ENCODE measurements around the gene NPVF. TPM values are rescaled to one million over a fixed set of nuclear protein-coding genes. Genes with fewer than 3 reads are reported as not detected.

The NPVF gene
- total RNA-seq, 1 donor from 2014 or later: not detected

- Histone ChIP-seq H3K4me3 (no peak overlapping the region), H3K27me3 (no peaks in the 10 kb centered on the region), H3K36me3 (no peaks in the 10 kb centered on the region), H3K27ac (no peak overlapping the region), H3K4me1 (no peaks in the 10 kb centered on the region), H3K9me3 (no peaks in the 10 kb centered on the region)
- TF ChIP-seq POLR2AphosphoS5 (IDR thresholded peaks at IDR 0.05; ENCODE audit: insufficient read depth in 1 of 2, low read depth in 1 of 2): no peak
- no peak for TF ChIP-seq POLR2A (IDR thresholded peaks at IDR 0.05)
- TF ChIP-seq CTCF (IDR thresholded peaks at IDR 0.05): no peak
- intact Hi-C loops (cut with DNase I): no loop called here
- no peak for DNase-seq (ENCODE audit: extremely low spot score in 2 of 2)
Measured at GRCh38 chr7:25189197-25189596, 39.1 kb downstream of the NPVF start.

GRCh38 chr7:25187932-25188331 lies 40.4 kb downstream of the NPVF start:
- no peak for DNase-seq (ENCODE audit: extremely low spot score in 2 of 2)
- no peaks in the 10 kb centered on the region for H3K4me1 ChIP-seq

GRCh38 chr7:25186436-25186835 lies 41.9 kb downstream of the NPVF start:
- Histone ChIP-seq H3K4me3 (no peak overlapping the region), H3K9me3 (no peaks in the 10 kb centered on the region), H3K27me3 (no peaks in the 10 kb centered on the region), H3K36me3 (no peaks in the 10 kb centered on the region), H3K4me1 (no peaks in the 10 kb centered on the region), H3K27ac (no peak overlapping the region)
- intact Hi-C loops (cut with DNase I): no loop called here
- DNase-seq (ENCODE audit: extremely low spot score in 2 of 2): no peak
- TF ChIP-seq CTCF (IDR thresholded peaks at IDR 0.05): no peak

More at GRCh38 chr7:25187932-25188331, 40.4 kb downstream of the NPVF start:
- no peak overlapping the region for H3K4me3 ChIP-seq
- intact Hi-C loops (cut with DNase I): no loop called here
- H3K36me3 ChIP-seq: no peaks in the 10 kb centered on the region
- H3K9me3 ChIP-seq: no peaks in the 10 kb centered on the region
- TF ChIP-seq POLR2A (IDR thresholded peaks at IDR 0.05): no peak
- no peak for TF ChIP-seq CTCF (IDR thresholded peaks at IDR 0.05)
- no peak for TF ChIP-seq POLR2AphosphoS5 (IDR thresholded peaks at IDR 0.05; ENCODE audit: insufficient read depth in 1 of 2, low read depth in 1 of 2)
- no peak overlapping the region for H3K27ac ChIP-seq
- H3K27me3 ChIP-seq: no peaks in the 10 kb centered on the region

GRCh38 chr7:25181532-25181931 lies 46.8 kb downstream of the NPVF start:
- no peak overlapping the region for H3K27ac ChIP-seq
- no peaks in the 10 kb centered on the region for H3K9me3 ChIP-seq
- H3K36me3 ChIP-seq: no peaks in the 10 kb centered on the region
- H3K27me3 ChIP-seq: no peaks in the 10 kb centered on the region
- intact Hi-C loops (cut with DNase I): no loop called here
- TF ChIP-seq CTCF (IDR thresholded peaks at IDR 0.05) (no peak), POLR2AphosphoS5 (IDR thresholded peaks at IDR 0.05; ENCODE audit: insufficient read depth in 1 of 2, low read depth in 1 of 2) (no peak), POLR2A (IDR thresholded peaks at IDR 0.05) (no peak)
- H3K4me3 ChIP-seq: no peak overlapping the region
- no peak for DNase-seq (ENCODE audit: extremely low spot score in 2 of 2)
- peaks cover 17% of the 10 kb centered on the region for H3K4me1 ChIP-seq

GRCh38 chr7:25180946-25181345 lies 47.3 kb downstream of the NPVF start:
- DNase-seq (ENCODE audit: extremely low spot score in 2 of 2): no peak
- Histone ChIP-seq H3K36me3 (no peaks in the 10 kb centered on the region), H3K27me3 (no peaks in the 10 kb centered on the region), H3K4me3 (peak overlapping the region; percentile 74 to 87), H3K4me1 (peaks cover 17% of the 10 kb centered on the region), H3K27ac (no peak overlapping the region), H3K9me3 (no peaks in the 10 kb centered on the region)
- TF ChIP-seq POLR2AphosphoS5 (IDR thresholded peaks at IDR 0.05; ENCODE audit: insufficient read depth in 1 of 2, low read depth in 1 of 2): no peak
- TF ChIP-seq CTCF (IDR thresholded peaks at IDR 0.05): no peak
- TF ChIP-seq POLR2A (IDR thresholded peaks at IDR 0.05): no peak
- intact Hi-C loops (cut with DNase I): no loop called here
